HepG2 (cell line): ENCODE measurements around the gene OR13C2.

Source experiments
- BHLHE40 ChIP-seq: IDR thresholded peaks from 2 replicates; pipeline ENCODE4 v1.6.1; 2011; ENCODE audit warnings: low read length, improper control_type of control experiment
- ESRRA ChIP-seq: sonication (generic); formaldehyde crosslinking; IDR thresholded peaks from 2 replicates; pipeline ENCODE4 v1.5.1; 2020; ENCODE audit warnings: mild to moderate bottlenecking, low read depth, missing genetic modification reagents
- IKZF1 ChIP-seq: fragments of 450-650 bp; IDR thresholded peaks from 2 replicates; pipeline ENCODE4 v1.7.1; 2016
- MZF1 ChIP-seq: sonication (generic); formaldehyde crosslinking; IDR thresholded peaks from 2 replicates; pipeline ENCODE4 v1.8.1; 2023; ENCODE audit warnings: mild to moderate bottlenecking, missing genetic modification reagents, borderline replicate concordance
- RFX5 ChIP-seq: IDR thresholded peaks from 2 replicates; pipeline ENCODE4 v1.6.1; 2011; ENCODE audit warnings: low read depth, low read length, improper control_type of control experiment
- SMAD1 ChIP-seq: sonication (generic); formaldehyde crosslinking; IDR thresholded peaks from 2 replicates; pipeline ENCODE4 v1.4.0; 2020; ENCODE audit warnings: missing genetic modification reagents, low read depth, mild to moderate bottlenecking, borderline replicate concordance
- ZNF260 ChIP-seq: sonication (generic); formaldehyde crosslinking; IDR thresholded peaks from 2 replicates; pipeline ENCODE4 v1.4.0; 2020; ENCODE audit warnings: missing genetic modification reagents, low read depth, mild to moderate bottlenecking, borderline replicate concordance
- TF ChIP-seq, protein P1 (sequence below), 2 experiments: sonication (generic) in 1 of 2; formaldehyde crosslinking in 1 of 2; IDR thresholded peaks; 2 replicates each; pipeline versions ENCODE4 v1.4.0 to v1.6.1; 2018 to 2020; ENCODE audit warnings: missing genetic modification reagents in 2 of 2, borderline replicate concordance in 1 of 2, low read depth in 1 of 2, mild to moderate bottlenecking in 1 of 2, missing biosample characterization in 1 of 2

DNA sequence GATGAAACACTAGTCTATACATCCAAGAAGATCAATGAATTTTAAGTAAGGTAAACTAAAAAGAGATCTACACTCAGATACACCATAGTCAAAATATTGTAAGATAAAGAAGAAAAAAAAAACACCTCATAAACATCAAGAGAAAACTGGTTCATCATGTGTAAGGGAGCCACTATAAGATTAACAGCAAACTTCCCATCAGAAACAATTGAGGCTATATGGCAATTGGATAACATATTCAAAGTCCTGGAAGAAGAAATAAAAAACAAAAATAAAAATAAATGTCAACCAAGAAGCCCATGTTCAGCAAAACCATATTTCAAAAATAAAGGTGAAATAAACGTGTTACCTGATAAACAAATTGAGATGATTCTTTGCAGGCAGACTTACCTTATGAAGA lies 32.8 kb downstream of the OR13C2 start:
- TF ChIP-seq ESRRA (no peak), SMAD1 (CRISPR knock-in tag) (no peak), BHLHE40 (no peak), RFX5 (no peak), MZF1 (CRISPR knock-in tag) (no peak), ZNF260 (CRISPR knock-in tag) (no peak), IKZF1 (no peak)
- TF ChIP-seq, protein P1, sequence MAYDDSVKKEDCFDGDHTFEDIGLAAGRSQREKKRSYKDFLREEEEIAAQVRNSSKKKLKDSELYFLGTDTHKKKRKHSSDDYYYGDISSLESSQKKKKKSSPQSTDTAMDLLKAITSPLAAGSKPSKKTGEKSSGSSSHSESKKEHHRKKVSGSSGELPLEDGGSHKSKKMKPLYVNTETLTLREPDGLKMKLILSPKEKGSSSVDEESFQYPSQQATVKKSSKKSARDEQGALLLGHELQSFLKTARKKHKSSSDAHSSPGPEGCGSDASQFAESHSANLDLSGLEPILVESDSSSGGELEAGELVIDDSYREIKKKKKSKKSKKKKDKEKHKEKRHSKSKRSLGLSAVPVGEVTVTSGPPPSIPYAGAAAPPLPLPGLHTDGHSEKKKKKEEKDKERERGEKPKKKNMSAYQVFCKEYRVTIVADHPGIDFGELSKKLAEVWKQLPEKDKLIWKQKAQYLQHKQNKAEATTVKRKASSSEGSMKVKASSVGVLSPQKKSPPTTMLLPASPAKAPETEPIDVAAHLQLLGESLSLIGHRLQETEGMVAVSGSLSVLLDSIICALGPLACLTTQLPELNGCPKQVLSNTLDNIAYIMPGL (CRISPR knock-in tag; IDR thresholded peaks at IDR 0.05; ENCODE audit: borderline replicate concordance in 1 of 2, low read depth in 1 of 2), result no peak
